GM23248 (cell line): ENCODE measurements around the gene EIPR1. TPM values are rescaled to one million over a fixed set of nuclear protein-coding genes. Genes with fewer than 3 reads are reported as not detected.

Experiments used
- DNase-seq: peaks from one replicate; pipeline ENCODE4 v3.0.0-alpha.2; 2015
- H2AFZ ChIP-seq: fragments of 200-600 bp; sonication (generic); 2 replicates; pipeline ENCODE4 v1.6.1; 2016; ENCODE audit warnings: antibody characterized with exemption
- H3F3A ChIP-seq: fragments of 200-600 bp; sonication (generic); 2 replicates; pipeline ENCODE4 v1.6.1; 2016; ENCODE audit warnings: mild to moderate bottlenecking, antibody characterized with exemption, mixed run types; ENCODE audit not compliant: insufficient read depth
- H3K27ac ChIP-seq: fragments of 200-600 bp; sonication (generic); 2 replicates; pipeline ENCODE4 v1.5.1; 2016; ENCODE audit warnings: mild to moderate bottlenecking
- H3K27me3 ChIP-seq: fragments of 200-600 bp; sonication (generic); replicated peaks from 2 replicates; pipeline ENCODE4 v1.6.1; 2016; ENCODE audit warnings: mild to moderate bottlenecking; ENCODE audit not compliant: insufficient read depth
- H3K36me3 ChIP-seq: fragments of 200-600 bp; sonication (generic); 2 replicates; pipeline ENCODE4 v1.6.1; 2016; ENCODE audit warnings: low read depth, mild to moderate bottlenecking
- H3K4me1 ChIP-seq: fragments of 200-600 bp; sonication (generic); 2 replicates; pipeline ENCODE4 v1.6.1; 2016; ENCODE audit warnings: mild to moderate bottlenecking; ENCODE audit not compliant: insufficient read depth
- H3K4me2 ChIP-seq: fragments of 200-600 bp; sonication (generic); one replicate; pipeline ENCODE4 v1.6.1; 2016; ENCODE audit warnings: mild to moderate bottlenecking; ENCODE audit not compliant: unreplicated experiment
- H3K4me3 ChIP-seq: fragments of 200-600 bp; sonication (generic); 2 replicates; pipeline ENCODE4 v1.5.1; 2016; ENCODE audit warnings: mild to moderate bottlenecking
- H3K79me2 ChIP-seq: fragments of 200-600 bp; sonication (generic); 2 replicates; pipeline ENCODE4 v1.6.1; 2016; ENCODE audit warnings: mild to moderate bottlenecking; ENCODE audit not compliant: insufficient read depth
- H3K9ac ChIP-seq: fragments of 200-600 bp; sonication (generic); 2 replicates; pipeline ENCODE4 v1.6.1; 2016; ENCODE audit warnings: mild to moderate bottlenecking
- H3K9me2 ChIP-seq: fragments of 200-600 bp; sonication (generic); 2 replicates; pipeline ENCODE4 v1.6.1; 2016; ENCODE audit warnings: mixed run types, mild to moderate bottlenecking, moderate library complexity; ENCODE audit not compliant: insufficient read depth
- H3K9me3 ChIP-seq: fragments of 200-600 bp; sonication (generic); one replicate; pipeline ENCODE4 v1.6.1; 2017; ENCODE audit warnings: low read depth
- H4K20me1 ChIP-seq: fragments of 200-600 bp; sonication (generic); 2 replicates; pipeline ENCODE4 v1.6.0; 2016; ENCODE audit not compliant: insufficient read depth
- EZH2 ChIP-seq: fragments of 200-600 bp; sonication (generic); IDR thresholded peaks from 2 replicates; pipeline ENCODE4 v1.6.1; 2018; ENCODE audit warnings: antibody characterized with exemption, mild to moderate bottlenecking; ENCODE audit not compliant: insufficient read depth, poor library complexity, severe bottlenecking
- EZH2phosphoT487 ChIP-seq: fragments of 200-600 bp; sonication (generic); IDR thresholded peaks from 2 replicates; pipeline ENCODE4 v1.6.1; 2018; ENCODE audit warnings: antibody characterized with exemption, moderate library complexity, mild to moderate bottlenecking, low read depth; ENCODE audit not compliant: insufficient read depth
- WGBS, 2 experiments: methylation state at CpG; one replicate each; pipeline ENCODE4 v1.1.6; 2015 to 2017; ENCODE audit warnings: low lambda C conversion rate in 2 of 2, low coverage in 1 of 2; ENCODE audit errors: missing lambda C conversion rate in 2 of 2; 5-methylcytosine and 5-hydroxymethylcytosine counted together
- in situ Hi-C: fragments of 300-500 bp; cut with MboI; formaldehyde crosslinking; loops from 2 replicates; pipeline ENCODE4 v1.15.0; 2020
- polyA plus RNA-seq: library from polyadenylated mRNA; unstranded; fragments of >200 nt; fragmentation: Nextera tagmentation; extraction: Ambion mirVana; gene quantifications from 2 replicates; pipeline ENCODE4 v1.2.1, GENCODE V29; 2016
- total RNA-seq: library from RNA; depleted of rRNA; stranded (reverse); fragments of >200 nt; shearing (Covaris generic); gene quantifications from 2 replicates; pipeline ENCODE4 v1.2.3, GENCODE V29; 2014

The EIPR1 gene
- total and polyA plus RNA-seq, 2 experiments from 2014 or later = 20.2 to 46.5 TPM

- Histone ChIP-seq H3K79me2 (no peaks in the 10 kb centered on the region), H3K9ac (no peak overlapping the region), H3F3A (no peaks in the 10 kb centered on the region), H2AFZ (no peak overlapping the region), H3K9me3 (no peaks in the 10 kb centered on the region), H3K9me2 (no peaks in the 10 kb centered on the region), H4K20me1 (no peaks in the 10 kb centered on the region), H3K27ac (no peak overlapping the region), H3K27me3 (no peaks in the 10 kb centered on the region), H3K4me3 (no peak overlapping the region), H3K4me2 (no peak overlapping the region), H3K4me1 (no peaks in the 10 kb centered on the region), H3K36me3 (no peaks in the 10 kb centered on the region)
- WGBS, 2 experiments = 96 to 99% methylated on average over 8 of the region's 8 CpGs
- DNase-seq = no peak
- in situ Hi-C loops = no loop called here
- TF ChIP-seq EZH2phosphoT487 (no peak), EZH2 (no peak)
These were observed 116.1 kb downstream of the EIPR1 start for GRCh38 chr2:3261511-3261910.

GRCh38 chr2:3260959-3261358 is 116.7 kb downstream of the EIPR1 start:
- WGBS, 2 experiments = 50 to 57% methylated on average over 6 of the region's 6 CpGs
- H3K4me1 ChIP-seq = no peaks in the 10 kb centered on the region
- no peaks in the 10 kb centered on the region for H4K20me1 ChIP-seq
- no peaks in the 10 kb centered on the region for H3K9me2 ChIP-seq
- H3K79me2 ChIP-seq = no peaks in the 10 kb centered on the region
- no peaks in the 10 kb centered on the region for H3K27me3 ChIP-seq
- TF ChIP-seq EZH2 (no peak), EZH2phosphoT487 (no peak)
- no peak overlapping the region for H3K4me2 ChIP-seq
- no peaks in the 10 kb centered on the region for H3F3A ChIP-seq
- H3K9ac ChIP-seq = no peak overlapping the region
- no peaks in the 10 kb centered on the region for H3K9me3 ChIP-seq
- no peak overlapping the region for H3K27ac ChIP-seq
- no peak overlapping the region for H2AFZ ChIP-seq
- in situ Hi-C loops = no loop called here
- no peak for DNase-seq
- H3K4me3 ChIP-seq = no peak overlapping the region
- no peaks in the 10 kb centered on the region for H3K36me3 ChIP-seq

GRCh38 chr2:3257826-3258225 is 119.8 kb downstream of the EIPR1 start:
- Histone ChIP-seq H3K36me3 (no peaks in the 10 kb centered on the region), H3K27me3 (no peaks in the 10 kb centered on the region), H3K9ac (no peak overlapping the region), H3K79me2 (no peaks in the 10 kb centered on the region), H2AFZ (no peak overlapping the region), H4K20me1 (no peaks in the 10 kb centered on the region), H3K9me2 (no peaks in the 10 kb centered on the region), H3K4me1 (no peaks in the 10 kb centered on the region), H3K4me2 (no peak overlapping the region), H3K9me3 (no peaks in the 10 kb centered on the region), H3F3A (no peaks in the 10 kb centered on the region), H3K4me3 (no peak overlapping the region), H3K27ac (no peak overlapping the region)
- no peak for DNase-seq
- no peak for TF ChIP-seq EZH2
- TF ChIP-seq EZH2phosphoT487 = no peak
- in situ Hi-C loops = no loop called here
- WGBS, 2 experiments = 95 to 97% methylated on average over 8 of the region's 8 CpGs

GRCh38 chr2:3257166-3257565 is 120.5 kb downstream of the EIPR1 start:
- H3K9me2 ChIP-seq = no peaks in the 10 kb centered on the region
- H3K27me3 ChIP-seq = no peaks in the 10 kb centered on the region
- H3K9me3 ChIP-seq = no peaks in the 10 kb centered on the region
- no peaks in the 10 kb centered on the region for H3F3A ChIP-seq
- H3K27ac ChIP-seq = no peak overlapping the region
- H3K79me2 ChIP-seq = no peaks in the 10 kb centered on the region
- H3K4me1 ChIP-seq = no peaks in the 10 kb centered on the region
- H3K9ac ChIP-seq = no peak overlapping the region
- H3K4me2 ChIP-seq = no peak overlapping the region
- H3K36me3 ChIP-seq = no peaks in the 10 kb centered on the region
- WGBS, 2 experiments = 74 to 82% methylated on average over 14 of the region's 14 CpGs
- no peaks in the 10 kb centered on the region for H4K20me1 ChIP-seq
- no peak overlapping the region for H2AFZ ChIP-seq
- DNase-seq = no peak
- TF ChIP-seq EZH2 (no peak), EZH2phosphoT487 (no peak)
- H3K4me3 ChIP-seq = no peak overlapping the region
- in situ Hi-C loops = no loop called here

GRCh38 chr2:3256605-3257004 is 121.0 kb downstream of the EIPR1 start:
- H3K9me2 ChIP-seq = no peaks in the 10 kb centered on the region
- TF ChIP-seq EZH2phosphoT487 (no peak), EZH2 (no peak)
- H3K9ac ChIP-seq = no peak overlapping the region
- in situ Hi-C loops = no loop called here
- no peaks in the 10 kb centered on the region for H4K20me1 ChIP-seq
- no peaks in the 10 kb centered on the region for H3K4me1 ChIP-seq
- H3K27me3 ChIP-seq = no peaks in the 10 kb centered on the region
- no peaks in the 10 kb centered on the region for H3K9me3 ChIP-seq
- WGBS, 2 experiments = 97 to 98% methylated on average over 13 of the region's 13 CpGs
- H3K4me3 ChIP-seq = no peak overlapping the region
- no peak for DNase-seq
- H3F3A ChIP-seq = no peaks in the 10 kb centered on the region
- H3K36me3 ChIP-seq = no peaks in the 10 kb centered on the region
- no peak overlapping the region for H3K4me2 ChIP-seq
- no peak overlapping the region for H3K27ac ChIP-seq
- H3K79me2 ChIP-seq = no peaks in the 10 kb centered on the region
- no peak overlapping the region for H2AFZ ChIP-seq
